ENCODE measurements around the gene DENND2A.

GRCh38 chr7:140581411-140581810 lies 59.2 kb downstream of the DENND2A start:
- TF ChIP-seq, protein P1, sequence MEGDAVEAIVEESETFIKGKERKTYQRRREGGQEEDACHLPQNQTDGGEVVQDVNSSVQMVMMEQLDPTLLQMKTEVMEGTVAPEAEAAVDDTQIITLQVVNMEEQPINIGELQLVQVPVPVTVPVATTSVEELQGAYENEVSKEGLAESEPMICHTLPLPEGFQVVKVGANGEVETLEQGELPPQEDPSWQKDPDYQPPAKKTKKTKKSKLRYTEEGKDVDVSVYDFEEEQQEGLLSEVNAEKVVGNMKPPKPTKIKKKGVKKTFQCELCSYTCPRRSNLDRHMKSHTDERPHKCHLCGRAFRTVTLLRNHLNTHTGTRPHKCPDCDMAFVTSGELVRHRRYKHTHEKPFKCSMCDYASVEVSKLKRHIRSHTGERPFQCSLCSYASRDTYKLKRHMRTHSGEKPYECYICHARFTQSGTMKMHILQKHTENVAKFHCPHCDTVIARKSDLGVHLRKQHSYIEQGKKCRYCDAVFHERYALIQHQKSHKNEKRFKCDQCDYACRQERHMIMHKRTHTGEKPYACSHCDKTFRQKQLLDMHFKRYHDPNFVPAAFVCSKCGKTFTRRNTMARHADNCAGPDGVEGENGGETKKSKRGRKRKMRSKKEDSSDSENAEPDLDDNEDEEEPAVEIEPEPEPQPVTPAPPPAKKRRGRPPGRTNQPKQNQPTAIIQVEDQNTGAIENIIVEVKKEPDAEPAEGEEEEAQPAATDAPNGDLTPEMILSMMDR (IDR thresholded peaks at IDR 0.05): no peak
- TF ChIP-seq POLR2A (IDR thresholded peaks at IDR 0.05): no peak
